ENCODE measurements around the gene SPRR2B. TPM values are rescaled to one million over a fixed set of nuclear protein-coding genes. Genes with fewer than 3 reads are reported as not detected.

SPRR2B gene
- total and polyA plus RNA-seq, 12 donors: 0.50 TPM; not detected in 11

DNA sequence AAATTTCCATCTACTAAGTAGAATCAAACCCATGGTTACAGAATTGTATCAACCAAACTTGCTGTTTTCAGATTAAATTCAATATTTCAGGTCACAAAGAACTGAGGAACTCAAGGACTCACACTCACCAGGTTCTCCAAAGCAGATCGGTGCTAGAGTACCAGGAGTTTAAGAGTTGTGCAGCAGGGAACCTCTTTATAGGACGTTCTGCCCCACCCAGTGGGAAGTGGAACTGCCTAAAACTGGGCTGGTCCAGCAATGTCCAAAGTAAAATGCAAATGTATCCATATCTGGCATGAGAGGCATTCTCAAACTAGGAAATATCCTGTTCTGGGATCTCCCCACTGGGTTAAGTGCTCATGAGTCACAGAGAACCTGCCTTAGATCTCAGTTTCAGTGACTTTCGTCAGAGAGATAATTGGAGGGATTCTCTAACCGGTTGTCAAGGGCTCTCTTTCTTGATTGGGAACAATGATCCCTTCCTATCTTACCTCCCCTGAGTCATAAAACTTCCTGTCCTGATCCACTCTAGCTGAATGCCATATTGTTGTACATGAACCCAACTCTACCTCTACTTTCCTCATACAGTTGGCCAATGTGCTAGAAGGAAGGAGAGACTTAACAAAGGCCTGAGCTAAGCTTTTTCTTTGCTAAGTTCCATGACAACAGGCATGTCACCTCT, 30.3 kb downstream of the SPRR2B start, which contains the start of gene SPRR2D:
Gene SPRR2D, minus strand, starts transcription at position 171 of the 682 bp plus-strand sequence. CDS start 774 bp downstream, outside the sequence.
- Histone ChIP-seq H3K27me3 (no peaks in the 10 kb centered on the region), H3K4me1 (replicated peaks in 1 of 2) (no peaks in the 10 kb centered on the region), H3K4me3 (no peak within 1 kb of the TSS), H3K9me3 (replicated peaks in 1 of 3) (no peaks in the 10 kb centered on the region), H3K27ac (no peak within 1 kb of the TSS), H3K36me3 (replicated peaks in 1 of 2) (no peaks in the 10 kb centered on the region)
- no peak for DNase-seq
- TF ChIP-seq, protein P1, sequence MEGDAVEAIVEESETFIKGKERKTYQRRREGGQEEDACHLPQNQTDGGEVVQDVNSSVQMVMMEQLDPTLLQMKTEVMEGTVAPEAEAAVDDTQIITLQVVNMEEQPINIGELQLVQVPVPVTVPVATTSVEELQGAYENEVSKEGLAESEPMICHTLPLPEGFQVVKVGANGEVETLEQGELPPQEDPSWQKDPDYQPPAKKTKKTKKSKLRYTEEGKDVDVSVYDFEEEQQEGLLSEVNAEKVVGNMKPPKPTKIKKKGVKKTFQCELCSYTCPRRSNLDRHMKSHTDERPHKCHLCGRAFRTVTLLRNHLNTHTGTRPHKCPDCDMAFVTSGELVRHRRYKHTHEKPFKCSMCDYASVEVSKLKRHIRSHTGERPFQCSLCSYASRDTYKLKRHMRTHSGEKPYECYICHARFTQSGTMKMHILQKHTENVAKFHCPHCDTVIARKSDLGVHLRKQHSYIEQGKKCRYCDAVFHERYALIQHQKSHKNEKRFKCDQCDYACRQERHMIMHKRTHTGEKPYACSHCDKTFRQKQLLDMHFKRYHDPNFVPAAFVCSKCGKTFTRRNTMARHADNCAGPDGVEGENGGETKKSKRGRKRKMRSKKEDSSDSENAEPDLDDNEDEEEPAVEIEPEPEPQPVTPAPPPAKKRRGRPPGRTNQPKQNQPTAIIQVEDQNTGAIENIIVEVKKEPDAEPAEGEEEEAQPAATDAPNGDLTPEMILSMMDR (IDR thresholded peaks at IDR 0.05): no peak
- no peak for TF ChIP-seq POLR2A (IDR thresholded peaks at IDR 0.05)
- WGBS, 4 donors: 60 to 67% (median 64%) methylated on average over 4 of the region's 4 CpGs
- intact Hi-C loops (cut with DNase I): no loop called here

DNA sequence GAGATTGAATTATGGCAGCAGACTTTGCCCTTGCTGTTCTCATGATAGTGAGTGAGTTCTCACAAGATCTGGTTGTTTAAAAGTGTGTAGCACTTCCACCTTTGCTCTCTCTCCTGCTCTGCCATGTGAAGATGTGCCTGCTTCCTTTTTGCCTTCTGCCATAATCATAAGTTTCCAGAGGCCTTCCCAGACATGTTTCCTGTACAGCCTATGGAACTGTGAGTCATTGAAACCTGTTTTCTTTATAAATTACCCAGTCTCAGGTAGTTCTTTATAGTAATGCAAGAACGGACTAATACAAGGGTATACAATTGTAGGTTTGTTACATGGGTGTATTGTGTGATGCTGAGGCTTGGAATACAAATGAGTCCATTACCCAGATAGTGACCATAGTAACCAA, 36.2 kb downstream of the SPRR2B start:
- DNase-seq: no peak
- Histone ChIP-seq H3K9me3 (replicated peaks in 1 of 3) (no peaks in the 10 kb centered on the region), H3K27me3 (no peaks in the 10 kb centered on the region), H3K4me3 (no peak overlapping the region), H3K4me1 (replicated peaks in 1 of 2) (no peaks in the 10 kb centered on the region), H3K36me3 (replicated peaks in 1 of 2) (no peaks in the 10 kb centered on the region), H3K27ac (no peak overlapping the region)
- intact Hi-C loops (cut with DNase I): no loop called here
- TF ChIP-seq, protein P1 (IDR thresholded peaks at IDR 0.05): no peak
- TF ChIP-seq POLR2A (IDR thresholded peaks at IDR 0.05): no peak
- WGBS, 4 donors: 81 to 87% (median 86%) methylated on average over 1 of the region's 1 CpG

DNA sequence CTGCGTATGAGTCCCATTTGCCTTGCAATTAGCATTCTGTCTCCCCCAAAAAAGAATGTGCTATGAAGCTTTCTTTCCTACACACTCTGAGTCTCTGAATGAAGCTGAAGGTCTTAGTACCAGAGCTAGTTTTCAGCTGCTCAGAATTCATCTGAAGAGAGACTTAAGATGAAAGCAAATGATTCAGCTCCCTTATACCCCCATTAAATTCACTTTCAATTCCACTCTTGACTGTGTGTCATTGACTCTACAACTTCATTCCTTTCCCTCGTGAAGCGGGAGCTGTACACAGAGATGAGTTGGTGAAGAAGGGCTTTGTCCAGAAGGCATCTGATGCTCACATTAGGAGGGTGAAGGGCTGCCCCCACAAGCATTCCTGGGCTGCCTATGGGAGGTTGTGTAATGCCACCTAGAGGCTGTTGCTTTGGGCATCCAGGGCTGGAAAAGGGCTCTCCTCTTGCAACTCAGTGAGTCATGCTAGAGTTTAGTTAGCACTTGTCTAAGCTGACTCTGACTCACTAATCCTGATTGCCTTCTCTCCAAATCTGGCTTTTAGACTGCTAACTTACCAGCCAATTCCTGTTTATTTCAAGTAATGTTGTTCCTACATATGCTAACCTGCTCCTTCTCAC, 38.6 kb downstream of the SPRR2B start:
- Histone ChIP-seq H3K27ac (no peak overlapping the region), H3K4me1 (replicated peaks in 1 of 2) (no peaks in the 10 kb centered on the region), H3K4me3 (no peak overlapping the region), H3K27me3 (no peaks in the 10 kb centered on the region), H3K9me3 (replicated peaks in 1 of 3) (no peaks in the 10 kb centered on the region), H3K36me3 (replicated peaks in 1 of 2) (no peaks in the 10 kb centered on the region)
- DNase-seq: peak in 6 of 7 donors; percentile 16 to 47 (median 42)
- TF ChIP-seq POLR2A (IDR thresholded peaks at IDR 0.05): no peak
- TF ChIP-seq, protein P1 (IDR thresholded peaks at IDR 0.05): peak in 3 of 6 experiments; percentile 11 to 26 (median 19)
- intact Hi-C loops (cut with DNase I): no loop called here
- 32 to 56% (median 43%) methylated on average over 3 of the region's 3 CpGs for WGBS, 4 donors

DNA sequence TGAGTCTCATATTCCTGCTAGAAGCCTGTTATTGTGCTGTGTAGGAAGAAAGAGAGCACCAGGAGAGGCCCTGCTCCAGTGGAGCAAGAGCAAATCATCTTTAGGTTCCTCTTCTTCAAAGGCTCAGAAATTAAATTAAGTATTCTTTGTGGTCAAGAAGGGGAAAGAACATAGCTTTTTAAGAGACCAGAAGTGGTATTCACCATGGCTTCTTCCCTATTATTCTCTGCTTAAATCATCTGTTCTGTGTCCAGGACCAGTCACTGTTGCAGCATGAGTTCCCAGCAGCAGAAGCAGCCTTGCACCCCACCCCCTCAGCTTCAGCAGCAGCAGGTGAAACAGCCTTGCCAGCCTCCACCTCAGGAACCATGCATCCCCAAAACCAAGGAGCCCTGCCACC, 39.3 kb downstream of the SPRR2B start:
- Histone ChIP-seq H3K9me3 (replicated peaks in 1 of 3) (no peaks in the 10 kb centered on the region), H3K36me3 (replicated peaks in 1 of 2) (no peaks in the 10 kb centered on the region), H3K4me3 (no peak overlapping the region), H3K27ac (no peak overlapping the region), H3K27me3 (no peaks in the 10 kb centered on the region), H3K4me1 (replicated peaks in 1 of 2) (no peaks in the 10 kb centered on the region)
- TF ChIP-seq, protein P1 (IDR thresholded peaks at IDR 0.05): no peak
- no peak for TF ChIP-seq POLR2A (IDR thresholded peaks at IDR 0.05)
- intact Hi-C loops (cut with DNase I): no loop called here
- no peak for DNase-seq
